Measurements from ENCODE around the gene CFAP20. TPM values are rescaled to one million over a fixed set of nuclear protein-coding genes. Genes with fewer than 3 reads are reported as not detected.
A peak's percentile ranks its signal among the peaks of the same experiment; 100 is the strongest.

Gene CFAP20
- total and polyA plus RNA-seq, 2 of the 13 experiments (the other 11 are each of a cell fraction or from before 2014, with no cell fraction given): 73.1 to 87.4 TPM

DNA sequence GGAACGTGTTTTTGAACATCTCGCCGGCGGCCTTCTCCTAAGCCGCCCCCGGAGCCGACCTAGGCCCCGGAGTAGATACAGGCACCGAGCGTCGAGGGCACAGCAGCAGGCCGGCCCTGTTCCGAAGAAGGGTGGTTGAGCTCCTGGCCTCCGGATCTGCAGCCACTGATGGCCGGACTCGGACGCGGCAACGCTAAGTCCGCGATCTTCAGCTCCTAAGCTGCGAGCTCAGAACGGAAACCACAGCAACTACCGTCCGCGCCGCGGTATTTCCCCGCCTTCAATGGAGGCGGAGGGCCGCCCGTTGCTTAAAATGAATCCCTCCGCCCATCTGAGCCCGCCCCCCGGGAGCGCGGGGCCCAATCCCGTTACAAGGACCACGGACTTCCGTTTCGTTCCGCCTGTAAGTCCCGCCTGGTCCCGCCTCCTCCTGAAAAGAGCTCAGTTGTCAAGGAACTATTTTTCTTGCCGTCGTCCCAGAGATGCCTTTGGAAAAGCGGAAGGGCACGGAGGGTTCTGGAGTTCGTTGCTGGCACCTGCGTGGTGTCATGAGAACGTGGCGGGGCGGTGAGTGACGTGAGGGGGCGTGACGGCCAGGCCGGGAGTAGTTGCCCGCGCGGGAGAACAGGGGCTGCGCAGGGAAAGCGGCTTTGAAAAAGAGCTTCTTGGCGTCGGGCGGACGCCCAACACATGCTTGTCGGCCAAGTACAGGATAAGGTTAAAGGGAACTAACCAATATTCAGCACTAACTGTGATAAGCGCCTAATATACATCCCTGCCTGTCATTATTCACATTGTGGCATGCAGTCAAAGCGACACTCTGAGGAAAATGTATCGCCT, at the start of gene CFAP20 (continued):
- TF ChIP-seq, protein P1, sequence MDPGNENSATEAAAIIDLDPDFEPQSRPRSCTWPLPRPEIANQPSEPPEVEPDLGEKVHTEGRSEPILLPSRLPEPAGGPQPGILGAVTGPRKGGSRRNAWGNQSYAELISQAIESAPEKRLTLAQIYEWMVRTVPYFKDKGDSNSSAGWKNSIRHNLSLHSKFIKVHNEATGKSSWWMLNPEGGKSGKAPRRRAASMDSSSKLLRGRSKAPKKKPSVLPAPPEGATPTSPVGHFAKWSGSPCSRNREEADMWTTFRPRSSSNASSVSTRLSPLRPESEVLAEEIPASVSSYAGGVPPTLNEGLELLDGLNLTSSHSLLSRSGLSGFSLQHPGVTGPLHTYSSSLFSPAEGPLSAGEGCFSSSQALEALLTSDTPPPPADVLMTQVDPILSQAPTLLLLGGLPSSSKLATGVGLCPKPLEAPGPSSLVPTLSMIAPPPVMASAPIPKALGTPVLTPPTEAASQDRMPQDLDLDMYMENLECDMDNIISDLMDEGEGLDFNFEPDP (CRISPR knock-in tag; conservative IDR thresholded peaks at IDR 0.05): no peak
- TF ChIP-seq ZBTB21 (CRISPR knock-in tag; IDR thresholded peaks at IDR 0.05) (peak; percentile 89), ZFP90 (CRISPR knock-in tag; IDR thresholded peaks at IDR 0.05; ENCODE audit: borderline replicate concordance) (peak; percentile 99), HOXA9 (CRISPR knock-in tag; IDR thresholded peaks at IDR 0.05; ENCODE audit: borderline replicate concordance) (peak; percentile 81; the same call in 1 of the 2 replicates), MXD4 (CRISPR knock-in tag; IDR thresholded peaks at IDR 0.05) (peak; percentile 93), ZFP41 (CRISPR knock-in tag; IDR thresholded peaks at IDR 0.05; ENCODE audit: borderline replicate concordance) (no peak; the same call in 1 of the 2 replicates), MXI1 (IDR thresholded peaks at IDR 0.05; ENCODE audit: borderline replicate concordance, low read depth, low read length) (peak; percentile 99), SRY (CRISPR knock-in tag; IDR thresholded peaks at IDR 0.05) (peak; percentile 63), ATRX (CRISPR knock-in tag; IDR thresholded peaks at IDR 0.05; ENCODE audit: borderline replicate concordance) (no peak), SOX6 (IDR thresholded peaks at IDR 0.05) (no peak), SOX6 (CRISPR knock-in tag; IDR thresholded peaks at IDR 0.05) (peak; percentile 88), MED8 (CRISPR knock-in tag; IDR thresholded peaks at IDR 0.05; ENCODE audit: insufficient replicate concordance) (peak; percentile 83), CBFB (CRISPR knock-in tag; IDR thresholded peaks at IDR 0.05) (peak; percentile 82; the same call in 1 of the 2 replicates), FIP1L1 (IDR thresholded peaks at IDR 0.05; ENCODE audit: borderline replicate concordance, insufficient read depth, low read depth, low read length) (no peak), ETV6 (CRISPR knock-in tag; conservative IDR thresholded peaks at IDR 0.05) (no peak; the same call in 1 of the 2 replicates), YEATS2 (CRISPR knock-in tag; IDR thresholded peaks at IDR 0.05; ENCODE audit: borderline replicate concordance) (peak; percentile 97), DR1 (CRISPR knock-in tag; IDR thresholded peaks at IDR 0.05) (peak; percentile 97)
- TF ChIP-seq, protein P2, sequence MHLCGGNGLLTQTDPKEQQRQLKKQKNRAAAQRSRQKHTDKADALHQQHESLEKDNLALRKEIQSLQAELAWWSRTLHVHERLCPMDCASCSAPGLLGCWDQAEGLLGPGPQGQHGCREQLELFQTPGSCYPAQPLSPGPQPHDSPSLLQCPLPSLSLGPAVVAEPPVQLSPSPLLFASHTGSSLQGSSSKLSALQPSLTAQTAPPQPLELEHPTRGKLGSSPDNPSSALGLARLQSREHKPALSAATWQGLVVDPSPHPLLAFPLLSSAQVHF (CRISPR knock-in tag; IDR thresholded peaks at IDR 0.05): peak; percentile 13; the same call in 1 of the 2 replicates
- TF ChIP-seq, protein P3, sequence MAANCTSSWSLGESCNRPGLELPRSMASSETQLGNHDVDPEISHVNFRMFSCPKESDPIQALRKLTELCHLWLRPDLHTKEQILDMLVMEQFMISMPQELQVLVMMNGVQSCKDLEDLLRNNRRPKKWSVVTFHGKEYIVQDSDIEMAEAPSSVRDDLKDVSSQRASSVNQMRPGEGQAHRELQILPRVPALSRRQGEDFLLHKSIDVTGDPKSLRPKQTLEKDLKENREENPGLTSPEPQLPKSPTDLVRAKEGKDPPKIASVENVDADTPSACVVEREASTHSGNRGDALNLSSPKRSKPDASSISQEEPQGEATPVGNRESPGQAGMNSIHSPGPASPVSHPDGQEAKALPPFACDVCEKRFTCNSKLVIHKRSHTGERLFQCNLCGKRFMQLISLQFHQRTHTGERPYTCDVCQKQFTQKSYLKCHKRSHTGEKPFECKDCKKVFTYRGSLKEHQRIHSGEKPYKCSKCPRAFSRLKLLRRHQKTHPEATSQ (CRISPR knock-in tag; IDR thresholded peaks at IDR 0.05; ENCODE audit: borderline replicate concordance): peak; percentile 83; the same call in 1 of the 2 replicates
- TF ChIP-seq, protein P4, sequence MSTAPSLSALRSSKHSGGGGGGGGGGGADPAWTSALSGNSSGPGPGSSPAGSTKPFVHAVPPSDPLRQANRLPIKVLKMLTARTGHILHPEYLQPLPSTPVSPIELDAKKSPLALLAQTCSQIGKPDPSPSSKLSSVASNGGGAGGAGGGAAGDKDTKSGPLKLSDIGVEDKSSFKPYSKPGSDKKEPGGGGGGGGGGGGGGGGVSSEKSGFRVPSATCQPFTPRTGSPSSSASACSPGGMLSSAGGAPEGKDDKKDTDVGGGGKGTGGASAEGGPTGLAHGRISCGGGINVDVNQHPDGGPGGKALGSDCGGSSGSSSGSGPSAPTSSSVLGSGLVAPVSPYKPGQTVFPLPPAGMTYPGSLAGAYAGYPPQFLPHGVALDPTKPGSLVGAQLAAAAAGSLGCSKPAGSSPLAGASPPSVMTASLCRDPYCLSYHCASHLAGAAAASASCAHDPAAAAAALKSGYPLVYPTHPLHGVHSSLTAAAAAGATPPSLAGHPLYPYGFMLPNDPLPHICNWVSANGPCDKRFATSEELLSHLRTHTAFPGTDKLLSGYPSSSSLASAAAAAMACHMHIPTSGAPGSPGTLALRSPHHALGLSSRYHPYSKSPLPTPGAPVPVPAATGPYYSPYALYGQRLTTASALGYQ (CRISPR knock-in tag; IDR thresholded peaks at IDR 0.05): no peak
- TF ChIP-seq, protein P5, sequence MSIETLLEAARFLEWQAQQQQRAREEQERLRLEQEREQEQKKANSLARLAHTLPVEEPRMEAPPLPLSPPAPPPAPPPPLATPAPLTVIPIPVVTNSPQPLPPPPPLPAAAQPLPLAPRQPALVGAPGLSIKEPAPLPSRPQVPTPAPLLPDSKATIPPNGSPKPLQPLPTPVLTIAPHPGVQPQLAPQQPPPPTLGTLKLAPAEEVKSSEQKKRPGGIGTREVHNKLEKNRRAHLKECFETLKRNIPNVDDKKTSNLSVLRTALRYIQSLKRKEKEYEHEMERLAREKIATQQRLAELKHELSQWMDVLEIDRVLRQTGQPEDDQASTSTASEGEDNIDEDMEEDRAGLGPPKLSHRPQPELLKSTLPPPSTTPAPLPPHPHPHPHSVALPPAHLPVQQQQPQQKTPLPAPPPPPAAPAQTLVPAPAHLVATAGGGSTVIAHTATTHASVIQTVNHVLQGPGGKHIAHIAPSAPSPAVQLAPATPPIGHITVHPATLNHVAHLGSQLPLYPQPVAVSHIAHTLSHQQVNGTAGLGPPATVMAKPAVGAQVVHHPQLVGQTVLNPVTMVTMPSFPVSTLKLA (IDR thresholded peaks at IDR 0.05): peak; percentile 92

Data from HepG2 (cell line).